ENCODE results near the gene MAGEB1. TPM values are rescaled to one million over a fixed set of nuclear protein-coding genes. Genes with fewer than 3 reads are reported as not detected.

Gene MAGEB1
- polyA plus RNA-seq, 2 donors: not detected

GRCh38 chrX:30241724-30242415, 5.1 kb upstream of the MAGEB1 start, which contains the start of gene MAGEB4:
Gene MAGEB4, plus strand, starts transcription at chrX:30242000. Its CDS starts 136 bp downstream, at chrX:30242136.
- no peaks in the 10 kb centered on the region for H3K36me3 ChIP-seq (ENCODE audit: control insufficient read depth in 2 of 2, insufficient read depth in 2 of 2, low read length in 1 of 2)
- no peaks in the 10 kb centered on the region for H3K27me3 ChIP-seq (ENCODE audit: control insufficient read depth in 1 of 2, insufficient read depth in 2 of 2, low read length in 2 of 2)
- H3K4me1 ChIP-seq (ENCODE audit: control insufficient read depth in 2 of 2, insufficient read depth in 2 of 2, low read length in 1 of 2): no peaks in the 10 kb centered on the region
- peaks cover 0 to 4% of the 10 kb centered on the region in 2 donors for H3K9me3 ChIP-seq (ENCODE audit: control insufficient read depth in 2 of 2, insufficient read depth in 1 of 2, low read depth in 1 of 2, low read length in 1 of 2)
- H3K27ac ChIP-seq (ENCODE audit: low read depth in 2 of 2, low read length in 1 of 2): no peak within 1 kb of the TSS
- no peak within 1 kb of the TSS for H3K4me3 ChIP-seq (ENCODE audit: low read depth in 1 of 2, low read length in 2 of 2)
- WGBS, 2 donors: 81 to 83% methylated on average over 10 of the region's 10 CpGs

GRCh38 chrX:30248854-30249253, 1.9 kb downstream of the MAGEB1 start:
- Histone ChIP-seq H3K9me3 (ENCODE audit: control insufficient read depth in 2 of 2, insufficient read depth in 1 of 2, low read depth in 1 of 2, low read length in 1 of 2) (peaks cover 0 to 3% of the 10 kb centered on the region in 2 donors), H3K36me3 (ENCODE audit: control insufficient read depth in 2 of 2, insufficient read depth in 2 of 2, low read length in 1 of 2) (no peaks in the 10 kb centered on the region), H3K4me1 (ENCODE audit: control insufficient read depth in 2 of 2, insufficient read depth in 2 of 2, low read length in 1 of 2) (no peaks in the 10 kb centered on the region), H3K4me3 (ENCODE audit: low read depth in 1 of 2, low read length in 2 of 2) (no peak overlapping the region), H3K27ac (ENCODE audit: low read depth in 2 of 2, low read length in 1 of 2) (no peak overlapping the region), H3K27me3 (ENCODE audit: control insufficient read depth in 1 of 2, insufficient read depth in 2 of 2, low read length in 2 of 2) (no peaks in the 10 kb centered on the region)
- WGBS, 2 donors: 75 to 79% methylated on average over 4 of the region's 4 CpGs

- 76 to 96% methylated on average over 1 of the region's 1 CpG for WGBS, 2 donors
- Histone ChIP-seq H3K4me3 (ENCODE audit: low read depth in 1 of 2, low read length in 2 of 2) (no peak overlapping the region), H3K4me1 (ENCODE audit: control insufficient read depth in 2 of 2, insufficient read depth in 2 of 2, low read length in 1 of 2) (no peaks in the 10 kb centered on the region)
These were observed 6.3 kb downstream of the MAGEB1 start for GRCh38 chrX:30253257-30253656.

GRCh38 chrX:30259927-30260326, 13.0 kb downstream of the MAGEB1 start:
- H3K9me3 ChIP-seq (ENCODE audit: control insufficient read depth in 2 of 2, insufficient read depth in 1 of 2, low read depth in 1 of 2, low read length in 1 of 2): no peaks in the 10 kb centered on the region
- no peaks in the 10 kb centered on the region for H3K27me3 ChIP-seq (ENCODE audit: control insufficient read depth in 1 of 2, insufficient read depth in 2 of 2, low read length in 2 of 2)
- no peak overlapping the region for H3K4me3 ChIP-seq (ENCODE audit: low read depth in 1 of 2, low read length in 2 of 2)
- no peak overlapping the region for H3K27ac ChIP-seq (ENCODE audit: low read depth in 2 of 2, low read length in 1 of 2)
- H3K4me1 ChIP-seq (ENCODE audit: control insufficient read depth in 2 of 2, insufficient read depth in 2 of 2, low read length in 1 of 2): no peaks in the 10 kb centered on the region
- WGBS, 2 donors: 42 to 50% methylated on average over 2 of the region's 2 CpGs
- no peaks in the 10 kb centered on the region for H3K36me3 ChIP-seq (ENCODE audit: control insufficient read depth in 2 of 2, insufficient read depth in 2 of 2, low read length in 1 of 2)

More at GRCh38 chrX:30253257-30253656, 6.3 kb downstream of the MAGEB1 start:
- no peaks in the 10 kb centered on the region for H3K9me3 ChIP-seq (ENCODE audit: control insufficient read depth in 2 of 2, insufficient read depth in 1 of 2, low read depth in 1 of 2, low read length in 1 of 2)
- no peaks in the 10 kb centered on the region for H3K27me3 ChIP-seq (ENCODE audit: control insufficient read depth in 1 of 2, insufficient read depth in 2 of 2, low read length in 2 of 2)
- H3K36me3 ChIP-seq (ENCODE audit: control insufficient read depth in 2 of 2, insufficient read depth in 2 of 2, low read length in 1 of 2): no peaks in the 10 kb centered on the region
- no peak overlapping the region for H3K27ac ChIP-seq (ENCODE audit: low read depth in 2 of 2, low read length in 1 of 2)

- no peak overlapping the region for H3K27ac ChIP-seq (ENCODE audit: low read depth in 2 of 2, low read length in 1 of 2)
These were observed 14.1 kb downstream of the MAGEB1 start for GRCh38 chrX:30261012-30261411.

GRCh38 chrX:30262763-30263162, 15.8 kb downstream of the MAGEB1 start:
- Histone ChIP-seq H3K27me3 (ENCODE audit: control insufficient read depth in 1 of 2, insufficient read depth in 2 of 2, low read length in 2 of 2) (no peaks in the 10 kb centered on the region), H3K9me3 (ENCODE audit: control insufficient read depth in 2 of 2, insufficient read depth in 1 of 2, low read depth in 1 of 2, low read length in 1 of 2) (no peaks in the 10 kb centered on the region), H3K36me3 (ENCODE audit: control insufficient read depth in 2 of 2, insufficient read depth in 2 of 2, low read length in 1 of 2) (no peaks in the 10 kb centered on the region), H3K27ac (ENCODE audit: low read depth in 2 of 2, low read length in 1 of 2) (no peak overlapping the region), H3K4me3 (ENCODE audit: low read depth in 1 of 2, low read length in 2 of 2) (no peak overlapping the region), H3K4me1 (ENCODE audit: control insufficient read depth in 2 of 2, insufficient read depth in 2 of 2, low read length in 1 of 2) (no peaks in the 10 kb centered on the region)
- 80 to 86% methylated on average over 1 of the region's 1 CpG for WGBS, 2 donors

More at GRCh38 chrX:30261012-30261411, 14.1 kb downstream of the MAGEB1 start:
- Histone ChIP-seq H3K9me3 (ENCODE audit: control insufficient read depth in 2 of 2, insufficient read depth in 1 of 2, low read depth in 1 of 2, low read length in 1 of 2) (no peaks in the 10 kb centered on the region), H3K27me3 (ENCODE audit: control insufficient read depth in 1 of 2, insufficient read depth in 2 of 2, low read length in 2 of 2) (no peaks in the 10 kb centered on the region), H3K4me3 (ENCODE audit: low read depth in 1 of 2, low read length in 2 of 2) (no peak overlapping the region), H3K4me1 (ENCODE audit: control insufficient read depth in 2 of 2, insufficient read depth in 2 of 2, low read length in 1 of 2) (no peaks in the 10 kb centered on the region), H3K36me3 (ENCODE audit: control insufficient read depth in 2 of 2, insufficient read depth in 2 of 2, low read length in 1 of 2) (no peaks in the 10 kb centered on the region)

- no peaks in the 10 kb centered on the region for H3K4me1 ChIP-seq (ENCODE audit: control insufficient read depth in 2 of 2, insufficient read depth in 2 of 2, low read length in 1 of 2)
- H3K4me3 ChIP-seq (ENCODE audit: low read depth in 1 of 2, low read length in 2 of 2): no peak overlapping the region
- 66 to 82% methylated on average over 3 of the region's 3 CpGs for WGBS, 2 donors
- H3K36me3 ChIP-seq (ENCODE audit: control insufficient read depth in 2 of 2, insufficient read depth in 2 of 2, low read length in 1 of 2): no peaks in the 10 kb centered on the region
- no peaks in the 10 kb centered on the region for H3K9me3 ChIP-seq (ENCODE audit: control insufficient read depth in 2 of 2, insufficient read depth in 1 of 2, low read depth in 1 of 2, low read length in 1 of 2)
- no peaks in the 10 kb centered on the region for H3K27me3 ChIP-seq (ENCODE audit: control insufficient read depth in 1 of 2, insufficient read depth in 2 of 2, low read length in 2 of 2)
- no peak overlapping the region for H3K27ac ChIP-seq (ENCODE audit: low read depth in 2 of 2, low read length in 1 of 2)
These were observed 23.7 kb downstream of the MAGEB1 start for GRCh38 chrX:30270639-30271038.

GRCh38 chrX:30275498-30275897, 28.6 kb downstream of the MAGEB1 start:
- Histone ChIP-seq H3K4me1 (ENCODE audit: control insufficient read depth in 2 of 2, insufficient read depth in 2 of 2, low read length in 1 of 2) (no peaks in the 10 kb centered on the region), H3K36me3 (ENCODE audit: control insufficient read depth in 2 of 2, insufficient read depth in 2 of 2, low read length in 1 of 2) (no peaks in the 10 kb centered on the region), H3K27ac (ENCODE audit: low read depth in 2 of 2, low read length in 1 of 2) (no peak overlapping the region), H3K4me3 (ENCODE audit: low read depth in 1 of 2, low read length in 2 of 2) (no peak overlapping the region), H3K27me3 (ENCODE audit: control insufficient read depth in 1 of 2, insufficient read depth in 2 of 2, low read length in 2 of 2) (no peaks in the 10 kb centered on the region), H3K9me3 (ENCODE audit: control insufficient read depth in 2 of 2, insufficient read depth in 1 of 2, low read depth in 1 of 2, low read length in 1 of 2) (no peaks in the 10 kb centered on the region)
- 9 to 19% methylated on average over 1 of the region's 1 CpG for WGBS, 2 donors

GRCh38 chrX:30278365-30278764, 31.4 kb downstream of the MAGEB1 start:
- WGBS, 2 donors: 61 to 67% methylated on average over 1 of the region's 1 CpG
- no peaks in the 10 kb centered on the region for H3K27me3 ChIP-seq (ENCODE audit: control insufficient read depth in 1 of 2, insufficient read depth in 2 of 2, low read length in 2 of 2)
- no peaks in the 10 kb centered on the region for H3K4me1 ChIP-seq (ENCODE audit: control insufficient read depth in 2 of 2, insufficient read depth in 2 of 2, low read length in 1 of 2)
- no peak overlapping the region for H3K27ac ChIP-seq (ENCODE audit: low read depth in 2 of 2, low read length in 1 of 2)
- H3K36me3 ChIP-seq (ENCODE audit: control insufficient read depth in 2 of 2, insufficient read depth in 2 of 2, low read length in 1 of 2): no peaks in the 10 kb centered on the region
- H3K4me3 ChIP-seq (ENCODE audit: low read depth in 1 of 2, low read length in 2 of 2): no peak overlapping the region
- no peaks in the 10 kb centered on the region for H3K9me3 ChIP-seq (ENCODE audit: control insufficient read depth in 2 of 2, insufficient read depth in 1 of 2, low read depth in 1 of 2, low read length in 1 of 2)

GRCh38 chrX:30280428-30280827, 33.5 kb downstream of the MAGEB1 start:
- no peaks in the 10 kb centered on the region for H3K36me3 ChIP-seq (ENCODE audit: control insufficient read depth in 2 of 2, insufficient read depth in 2 of 2, low read length in 1 of 2)
- H3K4me1 ChIP-seq (ENCODE audit: control insufficient read depth in 2 of 2, insufficient read depth in 2 of 2, low read length in 1 of 2): no peaks in the 10 kb centered on the region
- H3K9me3 ChIP-seq (ENCODE audit: control insufficient read depth in 2 of 2, insufficient read depth in 1 of 2, low read depth in 1 of 2, low read length in 1 of 2): no peaks in the 10 kb centered on the region
- H3K27ac ChIP-seq (ENCODE audit: low read depth in 2 of 2, low read length in 1 of 2): no peak overlapping the region
- 69 to 78% methylated on average over 1 of the region's 1 CpG for WGBS, 2 donors
- H3K4me3 ChIP-seq (ENCODE audit: low read depth in 1 of 2, low read length in 2 of 2): no peak overlapping the region
- H3K27me3 ChIP-seq (ENCODE audit: control insufficient read depth in 1 of 2, insufficient read depth in 2 of 2, low read length in 2 of 2): no peaks in the 10 kb centered on the region

Data from esophagus (tissue), 2 donors.